MG63 (cell line): ENCODE measurements around the gene EPS8. TPM values are rescaled to one million over a fixed set of nuclear protein-coding genes. Genes with fewer than 3 reads are reported as not detected.
A peak's percentile ranks its signal among the peaks of the same experiment; 100 is the strongest.
"Not testable (repeated sequence)": the region's sequence is repeated elsewhere in the genome, so short reads cannot be mapped to it uniquely, and the experiment has no call there.

Experiments used
- DNase-seq: peaks from one replicate; pipeline ENCODE4 v3.0.0-alpha.2; 2020
- H3K27me3 ChIP-seq: fragments of 250-450 bp; sonication (Bioruptor Pico); 2 replicates; pipeline ENCODE4 v1.5.1; 2020; ENCODE audit warnings: mild to moderate bottlenecking, moderate library complexity
- H3K36me3 ChIP-seq: fragments of 250-450 bp; sonication (Bioruptor Pico); 2 replicates; pipeline ENCODE4 v1.5.1; 2020; ENCODE audit warnings: mild to moderate bottlenecking, moderate library complexity
- H3K4me3 ChIP-seq: fragments of 250-450 bp; sonication (Bioruptor Pico); 2 replicates; pipeline ENCODE4 v1.5.1; 2020; ENCODE audit warnings: mild to moderate bottlenecking, moderate library complexity
- H3K9me3 ChIP-seq: fragments of 250-450 bp; sonication (Bioruptor Pico); 2 replicates; pipeline ENCODE4 v1.5.1; 2020; ENCODE audit warnings: mild to moderate bottlenecking, moderate library complexity
- total RNA-seq: library from RNA; depleted of rRNA; stranded (reverse); fragments of >200 nt; shearing (Covaris generic); gene quantifications from 2 replicates; pipeline ENCODE4 v1.2.3, GENCODE V29; 2014; ENCODE audit warnings: low replicate concordance

EPS8 gene
- total RNA-seq, 1 experiment from 2014 or later, result 103 TPM

DNA sequence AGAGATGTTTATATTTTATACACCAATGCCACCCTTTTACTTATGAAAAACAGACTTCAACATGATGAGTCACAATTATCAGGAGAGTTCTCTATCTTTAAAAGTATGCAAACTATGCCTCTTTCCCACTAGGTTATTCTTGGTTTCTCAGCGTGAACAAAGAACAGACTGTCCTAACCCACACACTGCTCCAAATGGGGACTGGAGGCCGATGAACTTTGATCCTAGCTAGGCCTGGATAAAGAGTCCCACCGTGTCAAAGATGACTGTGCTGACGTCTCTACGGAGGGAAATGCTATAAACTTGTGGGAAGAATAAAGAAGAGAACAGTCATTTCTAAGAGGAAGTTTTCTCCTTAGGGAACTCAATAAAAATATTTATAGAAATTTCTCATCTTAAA lies 160.1 kb downstream of the EPS8 start:
- Histone ChIP-seq H3K4me3 (no peak overlapping the region), H3K27me3 (no peaks in the 10 kb centered on the region), H3K36me3 (peaks cover 33% of the 10 kb centered on the region), H3K9me3 (no peaks in the 10 kb centered on the region)
- peak; percentile 77 for DNase-seq

DNA sequence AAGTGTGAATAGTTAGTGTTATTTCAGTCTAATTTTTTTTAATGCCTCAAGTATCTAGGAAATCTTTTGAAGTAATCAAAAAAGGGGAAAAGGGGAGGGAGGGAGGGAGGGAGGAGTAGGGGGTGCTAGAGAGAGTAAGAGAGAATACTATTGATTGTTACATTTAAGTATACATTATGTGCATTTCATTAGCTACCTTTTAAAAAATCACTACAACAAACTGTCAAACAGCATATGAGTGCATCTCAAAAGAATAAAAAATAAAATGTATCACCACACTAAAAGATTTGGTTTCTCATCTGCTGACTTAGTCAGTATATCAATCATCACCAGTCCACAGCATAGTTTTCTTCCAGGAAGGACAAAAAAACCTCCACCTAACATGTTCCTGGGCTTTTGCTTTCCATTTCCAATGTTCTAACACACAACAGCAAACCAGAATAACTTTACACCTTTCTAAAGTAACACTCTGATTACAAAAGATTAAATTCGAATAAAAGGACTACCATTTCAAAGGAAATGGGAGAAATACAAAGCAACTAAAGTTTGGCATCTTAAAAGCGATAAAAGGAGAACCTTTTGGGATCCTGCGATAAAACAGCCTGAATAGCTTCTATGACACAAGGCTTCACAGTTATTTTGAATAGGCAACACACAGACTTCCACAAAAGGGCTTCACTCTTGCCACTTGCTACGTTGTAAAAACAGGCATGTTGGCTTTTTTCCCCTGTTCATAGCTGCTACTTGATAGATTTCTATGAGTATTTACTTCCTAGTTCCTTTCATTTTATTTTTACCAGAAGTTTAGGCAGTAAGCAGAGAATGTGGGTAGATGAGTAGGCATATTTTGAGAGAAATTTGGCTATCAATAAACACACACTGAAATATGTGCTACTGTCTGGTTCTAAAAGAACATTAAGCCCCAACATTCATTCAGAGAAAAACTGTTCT lies 160.9 kb downstream of the EPS8 start:
- H3K9me3 ChIP-seq, result no peaks in the 10 kb centered on the region
- no peaks in the 10 kb centered on the region for H3K27me3 ChIP-seq
- DNase-seq, result no peak
- H3K36me3 ChIP-seq, result peaks cover 35% of the 10 kb centered on the region
- no peak overlapping the region for H3K4me3 ChIP-seq

DNA sequence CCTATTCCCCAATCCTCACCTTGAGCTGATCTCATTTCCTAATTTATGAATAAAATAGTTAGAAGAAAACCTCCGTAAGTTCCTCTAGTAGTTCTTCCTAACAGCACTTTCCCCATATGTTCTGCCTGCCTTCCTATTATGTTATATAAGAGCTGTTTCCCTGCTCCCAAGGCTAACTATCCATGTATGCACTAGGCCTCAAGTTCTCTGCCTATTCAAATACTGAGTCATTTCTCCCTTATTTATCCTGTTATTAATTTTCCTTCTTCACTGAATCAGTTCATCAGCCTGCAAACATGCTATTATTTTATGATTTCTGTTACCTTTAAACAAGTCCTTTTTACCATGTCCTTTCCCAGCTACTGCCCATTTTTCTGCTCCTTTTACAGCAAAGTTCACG lies 164.1 kb downstream of the EPS8 start:
- H3K27me3 ChIP-seq, result no peaks in the 10 kb centered on the region
- no peak for DNase-seq
- peaks cover 49% of the 10 kb centered on the region for H3K36me3 ChIP-seq
- no peak overlapping the region for H3K4me3 ChIP-seq
- no peaks in the 10 kb centered on the region for H3K9me3 ChIP-seq

DNA sequence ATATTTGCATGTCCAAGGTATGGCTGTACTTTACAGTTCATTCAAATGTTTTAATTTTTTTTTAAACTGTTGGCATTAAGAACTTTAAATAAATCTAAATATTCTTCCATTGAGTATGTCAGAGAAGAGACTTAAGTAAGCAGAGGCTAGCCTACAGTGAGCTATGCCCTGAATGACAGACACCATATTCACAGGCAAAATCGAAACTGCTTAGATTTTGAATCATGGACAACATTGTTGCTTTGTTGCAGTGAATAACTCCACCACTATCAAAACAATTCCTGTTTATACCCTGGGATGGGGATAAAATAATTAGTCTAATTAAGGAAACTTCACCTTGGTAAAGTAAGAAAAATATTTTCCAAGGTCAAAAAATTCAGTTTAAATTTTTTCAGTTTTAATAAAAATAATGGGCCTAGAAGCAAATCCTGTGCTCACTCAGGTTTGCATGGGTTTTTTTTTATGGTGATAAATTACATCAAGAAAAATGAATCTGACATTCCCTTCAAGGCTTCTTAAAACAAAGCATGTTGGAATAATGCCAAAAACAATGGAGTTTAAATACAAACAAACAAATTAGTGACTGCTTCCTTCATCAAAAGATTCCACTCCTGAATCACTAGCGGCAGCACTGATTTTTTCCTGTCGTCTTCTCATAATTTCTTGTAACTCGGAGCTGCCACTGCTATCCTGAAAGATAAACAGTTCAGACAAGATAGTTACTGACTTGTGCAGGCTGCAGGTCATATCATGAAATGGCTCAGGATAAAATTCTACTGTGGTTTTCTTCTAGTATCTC lies 168.2 kb downstream of the EPS8 start:
- DNase-seq, result no peak
- Histone ChIP-seq H3K27me3 (no peaks in the 10 kb centered on the region), H3K9me3 (peaks cover 8% of the 10 kb centered on the region), H3K36me3 (peaks cover 80% of the 10 kb centered on the region), H3K4me3 (no peak overlapping the region)

DNA sequence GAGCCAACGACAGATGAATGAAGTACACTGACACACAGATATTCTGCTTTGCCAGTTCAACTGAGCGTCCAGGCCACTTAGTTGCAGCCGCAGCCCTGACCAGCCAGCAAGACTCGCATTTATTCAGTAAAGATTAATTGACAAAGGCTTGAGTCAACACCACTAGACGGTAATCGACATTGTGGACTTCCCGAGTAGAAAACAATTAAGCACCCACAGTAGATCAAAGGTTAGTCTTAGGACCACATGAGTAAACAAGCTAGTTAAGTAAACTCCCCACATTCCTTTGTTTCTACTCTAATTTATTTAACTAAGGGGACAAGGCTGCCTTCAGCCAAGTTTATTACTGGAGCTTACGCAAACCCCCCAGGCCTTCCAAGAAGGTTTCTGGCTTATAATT lies 172.7 kb downstream of the EPS8 start:
- not testable (repeated sequence) for DNase-seq, H3K27me3 ChIP-seq, H3K4me3 ChIP-seq
- Histone ChIP-seq H3K36me3 (peaks cover 64% of the 10 kb centered on the region), H3K9me3 (peaks cover 27% of the 10 kb centered on the region)

DNA sequence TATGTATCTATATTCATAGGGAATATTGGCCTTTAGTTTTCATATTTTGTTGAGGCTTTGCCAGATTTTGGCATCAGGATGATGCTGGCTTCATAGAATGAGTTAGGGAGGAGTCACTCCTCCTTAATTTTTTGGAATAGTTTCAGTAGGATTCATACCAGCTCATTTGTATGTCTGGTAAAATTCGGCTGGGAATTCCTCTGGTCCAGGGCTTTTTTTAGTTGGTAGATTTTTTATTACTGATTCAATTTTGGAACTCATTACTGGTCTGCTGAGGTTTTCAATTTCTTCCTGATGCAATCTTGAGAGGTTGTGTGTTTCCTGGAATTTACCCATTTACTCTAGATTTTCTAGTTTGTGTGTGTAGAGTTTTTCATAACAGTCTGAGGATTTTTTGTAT lies 175.2 kb downstream of the EPS8 start:
- Histone ChIP-seq H3K27me3 (no peaks in the 10 kb centered on the region), H3K4me3 (no peak overlapping the region), H3K36me3 (peaks cover 41% of the 10 kb centered on the region), H3K9me3 (peaks cover 27% of the 10 kb centered on the region)
- DNase-seq, result no peak

DNA sequence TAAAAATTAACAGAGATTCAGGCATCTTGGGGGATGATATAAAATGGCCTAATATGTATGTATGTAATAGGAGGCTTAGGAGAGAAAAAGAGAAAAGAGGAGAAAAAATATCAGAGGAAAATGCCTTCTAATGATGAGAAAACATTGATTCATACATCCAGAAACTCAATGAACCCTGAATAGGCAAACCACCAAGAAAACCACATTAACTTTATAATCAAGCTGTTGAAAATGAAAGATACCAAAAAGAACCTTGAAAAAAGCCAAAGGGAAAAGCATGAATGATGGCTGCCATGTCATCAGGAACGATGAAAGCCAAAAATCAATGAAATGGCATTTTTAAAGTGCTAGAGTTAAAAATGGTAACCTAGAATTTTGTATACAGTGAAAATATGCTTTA lies 180.2 kb downstream of the EPS8 start:
- H3K9me3 ChIP-seq, result peaks cover 11% of the 10 kb centered on the region
- no peak for DNase-seq
- H3K27me3 ChIP-seq, result no peaks in the 10 kb centered on the region
- 0 out of 2 replicates have a peak, but pooled peaks cover 4% of the 10 kb centered on the region for H3K36me3 ChIP-seq
- H3K4me3 ChIP-seq, result no peak overlapping the region

DNA sequence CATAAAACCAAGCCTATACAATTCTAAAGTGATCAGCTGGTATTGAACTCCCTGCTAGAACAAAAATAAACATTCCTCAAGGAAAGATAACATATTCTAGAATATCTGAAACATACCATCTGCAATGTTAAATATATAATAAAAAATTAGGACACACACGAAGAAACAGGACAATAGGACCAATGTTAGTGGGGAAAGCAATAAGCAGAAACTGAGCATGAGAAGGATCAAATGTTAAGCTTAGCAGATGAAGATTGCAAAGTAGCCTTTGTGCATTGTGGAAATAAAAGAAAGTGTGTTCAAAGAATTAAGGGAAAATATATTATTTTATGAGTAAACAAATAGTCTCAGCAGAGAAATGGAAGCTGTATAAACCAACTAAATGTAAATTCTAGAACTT lies 180.8 kb downstream of the EPS8 start:
- no peak for DNase-seq
- 0 out of 2 replicates have a peak, but pooled peaks cover under 1% of the 10 kb centered on the region for H3K36me3 ChIP-seq
- no peaks in the 10 kb centered on the region for H3K27me3 ChIP-seq

DNA sequence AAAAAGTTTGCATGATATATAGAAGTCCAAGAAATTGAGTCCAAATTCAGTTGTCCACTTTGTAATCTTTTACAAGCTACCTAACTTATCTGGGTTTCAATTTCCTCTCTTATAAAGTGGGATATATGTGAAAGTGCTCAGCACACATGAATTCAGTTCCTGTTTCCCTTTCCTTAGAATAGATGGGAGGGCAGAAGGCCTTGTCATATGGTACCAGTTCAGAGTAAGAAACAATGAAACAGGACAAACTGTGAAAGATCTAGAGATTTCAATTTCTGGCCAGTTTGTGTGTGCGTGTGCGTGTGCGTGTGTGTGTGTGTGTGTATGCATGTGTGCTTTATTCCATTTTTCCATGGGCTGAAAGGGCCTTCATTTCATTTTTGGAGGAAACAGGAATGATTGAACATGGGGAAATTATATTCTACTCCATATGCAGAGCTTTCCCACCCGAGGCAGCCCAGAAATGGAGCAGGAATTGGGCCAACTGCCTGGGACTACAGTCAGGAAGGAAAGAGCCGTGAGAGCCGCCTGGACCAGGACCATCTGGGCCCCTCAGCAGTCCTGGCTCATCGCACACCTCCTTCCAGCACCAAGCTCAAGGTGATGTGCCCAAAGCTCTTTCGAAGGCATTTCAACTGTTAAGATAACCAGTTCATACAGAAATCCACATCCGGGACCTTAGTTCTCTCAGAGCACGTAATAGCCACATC lies 183.2 kb downstream of the EPS8 start:
- Histone ChIP-seq H3K27me3 (no peaks in the 10 kb centered on the region), H3K36me3 (no peaks in the 10 kb centered on the region), H3K4me3 (no peak overlapping the region), H3K9me3 (no peaks in the 10 kb centered on the region)
- no peak for DNase-seq

More for the DNA sequence above, 180.8 kb downstream of the EPS8 start:
- Histone ChIP-seq H3K9me3 (peaks cover 8% of the 10 kb centered on the region), H3K4me3 (no peak overlapping the region)

DNA sequence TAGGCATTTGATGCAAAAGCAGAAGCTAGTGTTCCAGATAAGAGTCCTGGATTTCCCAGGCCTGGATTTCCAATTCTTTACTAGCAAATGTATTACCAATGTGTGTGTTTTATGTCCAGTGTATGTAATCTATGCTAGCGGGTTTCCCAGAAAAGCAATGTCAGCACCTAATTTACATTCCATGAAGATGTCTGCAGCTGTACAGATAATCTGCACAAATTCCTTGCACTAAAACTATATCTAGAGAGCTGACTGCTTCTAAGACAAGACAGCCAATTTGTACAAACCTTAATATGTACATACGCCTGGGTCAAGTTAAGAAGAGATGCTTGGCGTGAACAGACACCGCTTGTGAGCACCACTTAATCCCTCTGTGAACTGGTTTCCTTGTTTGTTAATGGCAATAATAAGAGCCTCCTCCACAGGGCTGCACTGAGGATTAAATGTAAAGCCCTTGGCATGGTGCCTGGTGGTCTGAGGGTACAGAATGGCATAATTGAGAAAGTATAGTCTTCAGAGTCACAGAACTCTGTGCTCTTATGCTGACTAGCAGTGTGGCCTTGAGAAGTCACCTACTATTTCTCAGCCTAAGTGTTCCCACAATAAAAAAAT lies 185.6 kb downstream of the EPS8 start:
- no peak for DNase-seq
- no peaks in the 10 kb centered on the region for H3K27me3 ChIP-seq
- H3K4me3 ChIP-seq, result no peak overlapping the region
- H3K36me3 ChIP-seq, result no peaks in the 10 kb centered on the region
- no peaks in the 10 kb centered on the region for H3K9me3 ChIP-seq

DNA sequence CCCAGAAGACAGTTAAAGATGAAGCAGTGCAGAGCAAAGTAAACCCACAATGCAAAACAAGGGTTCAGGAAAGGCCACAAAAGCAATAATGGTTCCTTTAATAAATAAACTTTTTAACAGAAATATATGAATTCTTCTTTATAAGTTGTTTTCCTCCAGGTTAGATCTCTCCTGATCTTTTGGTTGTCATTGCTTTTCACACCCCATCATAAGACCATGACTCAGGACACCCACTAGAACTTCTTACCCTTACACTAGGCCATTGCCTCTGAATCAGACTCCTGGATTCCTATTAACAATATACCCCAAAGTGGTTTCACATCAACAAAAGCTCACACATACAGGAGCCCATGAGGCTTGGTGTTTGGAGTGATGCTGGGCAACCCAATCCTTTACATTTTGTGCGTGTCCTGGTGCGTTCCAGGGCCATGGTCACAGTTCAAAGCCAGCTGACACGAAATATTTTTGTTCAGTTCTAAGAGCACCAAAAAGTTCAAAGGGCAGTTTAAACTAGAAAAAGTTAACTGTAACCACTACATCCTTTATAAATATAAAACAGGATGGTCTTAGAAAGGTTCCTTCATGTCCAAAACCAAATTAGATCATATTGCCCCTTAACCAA lies 187.0 kb downstream of the EPS8 start:
- Histone ChIP-seq H3K27me3 (no peaks in the 10 kb centered on the region), H3K9me3 (no peaks in the 10 kb centered on the region), H3K4me3 (no peak overlapping the region), H3K36me3 (no peaks in the 10 kb centered on the region)
- DNase-seq, result no peak

DNA sequence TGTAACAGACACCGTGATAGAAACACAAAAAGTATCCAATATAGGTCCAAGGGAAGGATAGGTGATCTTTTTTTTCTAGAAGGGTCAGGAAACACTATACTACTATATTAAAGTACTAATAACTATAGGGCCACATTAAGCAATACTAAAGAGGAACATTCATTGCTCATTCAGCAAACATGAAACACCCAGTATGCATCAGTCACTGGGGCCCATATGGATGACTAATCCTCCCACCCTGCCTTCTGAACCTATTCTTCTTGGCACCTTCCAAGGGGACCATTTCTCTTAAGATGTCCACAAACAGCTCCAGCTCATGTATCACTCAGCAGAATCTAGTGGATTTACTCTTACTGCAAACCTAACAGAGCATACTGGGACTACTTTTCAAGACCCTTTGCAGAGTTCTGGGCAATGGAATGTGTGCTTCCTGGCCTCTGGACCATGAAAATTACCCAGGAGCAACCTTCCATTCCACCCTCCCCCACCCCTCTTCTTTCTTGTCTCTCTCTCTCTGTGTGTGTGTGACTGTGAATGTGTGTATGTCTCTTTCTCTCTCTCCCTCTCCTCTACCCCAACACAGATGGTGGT lies 187.9 kb downstream of the EPS8 start:
- Histone ChIP-seq H3K36me3 (no peaks in the 10 kb centered on the region), H3K4me3 (no peak overlapping the region), H3K9me3 (no peaks in the 10 kb centered on the region), H3K27me3 (no peaks in the 10 kb centered on the region)
- peak; percentile 84 for DNase-seq

DNA sequence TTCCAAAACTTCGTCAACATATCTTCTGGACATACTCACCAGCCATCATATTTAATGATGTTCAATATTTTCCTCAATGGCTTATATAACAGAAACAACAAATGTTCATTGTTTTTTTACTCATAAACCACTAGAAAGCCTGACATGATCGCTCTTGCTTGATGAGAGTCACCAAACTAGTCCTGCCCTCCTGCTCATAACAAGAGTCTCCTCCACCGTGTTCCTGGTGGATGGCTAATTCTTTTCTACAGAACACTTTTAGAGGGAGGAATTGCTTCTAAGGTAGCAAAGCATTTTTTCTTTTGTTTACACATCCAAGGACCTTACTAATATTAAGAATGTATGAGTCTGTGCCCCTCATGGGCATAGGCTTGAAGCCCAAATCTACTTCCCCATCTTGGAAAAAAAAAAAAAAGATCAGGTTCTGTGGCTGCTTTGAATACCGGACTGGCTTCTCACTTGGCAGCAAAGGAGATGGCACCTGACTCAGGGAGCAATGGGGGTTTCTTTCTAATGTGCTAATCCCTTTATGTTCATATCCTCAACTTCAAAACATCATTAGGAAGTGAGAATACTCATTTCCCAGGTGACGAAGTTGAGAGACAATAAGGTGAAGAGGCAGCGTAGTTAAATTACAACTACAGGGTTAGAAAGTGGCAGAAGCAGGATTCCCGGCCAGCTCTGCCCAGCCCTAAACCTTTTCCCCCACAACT lies 188.8 kb downstream of the EPS8 start:
- Histone ChIP-seq H3K36me3 (no peaks in the 10 kb centered on the region), H3K9me3 (no peaks in the 10 kb centered on the region), H3K4me3 (no peak overlapping the region), H3K27me3 (no peaks in the 10 kb centered on the region)
- DNase-seq, result peak; percentile 19

DNA sequence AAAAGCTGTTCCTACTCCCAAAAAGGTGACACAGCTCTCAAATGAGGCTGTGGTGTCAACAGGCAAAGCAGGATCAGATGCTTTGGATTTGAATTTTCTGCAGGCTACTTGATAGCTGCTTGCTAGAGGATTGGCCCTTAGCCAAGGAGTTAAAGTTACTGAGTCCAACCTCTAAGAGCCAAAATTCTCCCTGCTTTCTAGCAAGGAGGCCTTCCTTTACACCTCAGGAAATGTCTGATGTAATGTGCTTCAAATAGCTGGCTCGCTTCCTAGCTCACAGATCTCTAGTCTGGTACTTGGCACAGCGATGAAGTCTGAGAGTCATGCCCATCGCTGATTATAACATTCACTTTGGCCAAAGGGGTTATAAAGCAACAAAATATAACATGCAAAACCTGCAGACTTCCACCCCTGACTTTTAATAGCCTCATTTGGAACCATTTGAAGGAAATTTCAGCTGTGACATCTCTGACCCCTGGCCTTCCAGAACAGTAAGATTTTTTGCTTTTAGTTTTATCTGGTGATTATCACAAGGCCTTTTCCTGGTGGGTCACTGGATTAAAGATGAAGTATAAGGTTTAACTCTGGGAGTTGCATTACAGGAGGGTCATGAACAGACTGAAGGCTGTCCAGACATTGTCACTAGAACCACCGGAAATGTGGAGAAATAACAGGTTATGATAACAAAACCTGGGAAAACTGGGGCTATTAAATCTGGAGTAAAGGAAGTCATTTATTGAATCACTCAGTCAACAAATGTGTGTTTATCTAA lies 189.7 kb downstream of the EPS8 start:
- peak; percentile 90 for DNase-seq
- H3K9me3 ChIP-seq, result no peaks in the 10 kb centered on the region

More for the DNA sequence above, 189.7 kb downstream of the EPS8 start:
- Histone ChIP-seq H3K36me3 (no peaks in the 10 kb centered on the region), H3K4me3 (no peak overlapping the region), H3K27me3 (no peaks in the 10 kb centered on the region)
